Inflammatory macrophage treated with lipopolysaccharide for 1 hour (primary cell): ENCODE results near the gene LAMTOR4.
"Not testable (repeated sequence)": the region's sequence is repeated elsewhere in the genome, so short reads cannot be mapped to it uniquely, and the experiment has no call there.

ENCODE experiments used
- DNase-seq, 2 donors: peaks; one replicate each; pipeline ENCODE4 v3.0.0-alpha.2; 2020 to 2022

Gene LAMTOR4

GRCh38 chr7:100124301-100125230, 24.2 kb upstream of the LAMTOR4 start:
- no peak for DNase-seq

GRCh38 chr7:100126239-100126930, 22.3 kb upstream of the LAMTOR4 start:
- DNase-seq = no peak

DNA sequence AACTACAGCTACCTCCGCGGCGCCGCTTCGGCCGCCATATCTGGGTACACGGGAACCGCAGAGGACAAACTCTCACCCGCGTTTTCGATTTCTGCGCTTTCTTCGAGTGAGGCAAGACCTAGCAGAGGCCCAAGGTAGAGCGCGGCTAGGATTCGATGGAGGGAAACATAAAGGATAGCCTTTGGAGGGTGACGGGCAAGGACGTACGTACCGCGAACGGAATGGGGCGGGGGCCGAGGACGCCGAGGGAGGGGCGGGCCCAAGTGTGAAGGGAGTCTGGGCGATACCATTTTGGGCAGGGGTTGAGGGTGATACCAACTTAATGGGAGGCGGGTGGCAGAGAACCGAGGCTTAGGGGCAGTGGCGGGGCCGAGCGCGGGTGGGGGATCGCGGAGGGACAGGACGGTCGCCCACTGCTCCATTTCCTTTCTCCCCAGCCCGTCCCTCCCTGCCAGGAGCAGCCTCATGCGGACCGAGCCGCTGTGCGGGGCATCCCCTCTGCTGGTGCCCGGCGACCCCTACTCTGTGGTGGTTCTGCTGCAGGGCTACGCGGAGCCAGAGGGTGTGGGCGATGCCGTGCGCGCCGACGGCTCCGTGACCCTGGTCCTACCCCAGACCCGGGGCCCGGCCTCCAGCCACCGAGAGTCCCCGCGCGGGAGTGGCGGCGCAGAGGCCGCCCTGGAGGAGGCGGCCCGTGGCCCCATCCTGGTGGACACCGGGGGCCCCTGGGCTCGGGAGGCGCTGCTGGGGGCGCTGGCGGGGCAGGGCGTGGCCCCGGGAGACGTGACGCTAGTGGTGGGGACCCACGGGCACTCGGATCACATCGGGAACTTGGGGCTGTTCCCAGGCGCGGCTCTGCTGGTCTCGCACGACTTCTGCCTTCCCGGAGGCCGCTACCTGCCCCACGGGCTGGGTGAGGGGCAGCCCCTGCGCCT, 21.5 kb upstream of the LAMTOR4 start, which contains the start of gene MBLAC1:
MBLAC1 (plus strand) TSS at position 37 of the 935 bp plus-strand sequence; CDS start at position 466, 429 bp downstream.
- DNase-seq = peak; percentile 69 to 94

DNA sequence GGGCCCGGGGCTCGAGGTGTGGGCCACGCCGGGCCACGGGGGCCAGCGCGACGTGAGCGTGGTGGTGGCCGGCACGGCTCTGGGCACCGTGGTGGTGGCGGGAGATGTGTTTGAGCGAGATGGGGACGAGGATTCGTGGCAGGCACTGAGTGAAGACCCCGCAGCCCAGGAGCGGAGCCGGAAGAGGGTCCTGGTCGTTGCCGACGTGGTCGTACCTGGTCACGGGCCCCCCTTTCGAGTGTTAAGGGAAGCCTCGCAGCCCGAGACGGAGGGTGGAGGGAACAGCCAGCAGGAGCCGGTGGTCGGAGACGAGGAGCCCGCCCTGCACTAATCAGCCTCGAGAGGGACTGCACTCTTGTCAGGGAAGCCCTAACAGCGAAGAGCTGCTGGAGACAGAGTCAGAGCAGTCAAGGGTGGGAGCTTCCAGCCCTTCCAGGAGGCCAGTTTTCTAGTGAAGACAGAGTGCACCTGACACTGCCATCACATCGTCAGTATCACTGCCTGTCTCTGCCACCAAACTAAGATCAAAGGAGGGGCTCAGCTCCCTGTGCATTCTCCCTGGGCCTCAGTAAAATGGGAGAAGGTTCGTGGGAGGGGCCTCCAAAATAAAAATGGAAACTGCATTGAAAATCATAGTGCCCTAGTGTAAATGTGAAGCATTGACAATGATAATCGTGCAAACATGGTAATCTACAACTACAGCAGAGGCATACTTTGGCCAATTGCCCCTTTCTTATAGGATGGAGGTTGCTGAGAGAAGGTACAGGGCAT, 20.7 kb upstream of the LAMTOR4 start:
- no peak for DNase-seq

- no peak for DNase-seq
Observed at GRCh38 chr7:100128637-100128963, 20.1 kb upstream of the LAMTOR4 start.

- not testable (repeated sequence) for DNase-seq
Observed at GRCh38 chr7:100130220-100130607, 18.5 kb upstream of the LAMTOR4 start.

- peak in 1 of 2 donors; percentile 88 for DNase-seq
Observed at GRCh38 chr7:100130608-100131453, 17.9 kb upstream of the LAMTOR4 start.

- no peak for DNase-seq
Observed at GRCh38 chr7:100132126-100132525, 16.6 kb upstream of the LAMTOR4 start.

DNA sequence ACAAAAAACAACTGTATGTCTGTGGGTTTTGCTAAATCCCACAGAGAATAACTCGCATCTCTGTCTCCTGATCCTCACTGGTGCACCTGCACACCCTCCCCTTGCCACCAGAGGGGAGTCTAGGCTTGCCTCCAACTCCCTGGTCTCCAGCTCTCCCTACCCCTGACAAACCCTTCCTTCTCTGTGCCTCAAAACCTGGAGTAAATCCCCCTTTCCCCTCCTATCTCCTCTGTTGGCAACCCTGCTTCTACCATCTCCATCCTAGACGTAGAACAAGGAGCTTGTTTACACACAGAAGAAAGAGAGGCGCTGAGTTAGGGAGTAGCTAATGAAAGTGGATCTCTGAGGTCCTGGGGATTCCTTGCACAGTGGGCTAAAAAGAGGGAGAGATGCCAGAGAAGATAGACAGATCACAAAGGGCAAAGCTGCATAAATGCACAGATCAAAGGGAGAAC, 16.0 kb upstream of the LAMTOR4 start:
- peak; percentile 51 to 73 for DNase-seq

DNA sequence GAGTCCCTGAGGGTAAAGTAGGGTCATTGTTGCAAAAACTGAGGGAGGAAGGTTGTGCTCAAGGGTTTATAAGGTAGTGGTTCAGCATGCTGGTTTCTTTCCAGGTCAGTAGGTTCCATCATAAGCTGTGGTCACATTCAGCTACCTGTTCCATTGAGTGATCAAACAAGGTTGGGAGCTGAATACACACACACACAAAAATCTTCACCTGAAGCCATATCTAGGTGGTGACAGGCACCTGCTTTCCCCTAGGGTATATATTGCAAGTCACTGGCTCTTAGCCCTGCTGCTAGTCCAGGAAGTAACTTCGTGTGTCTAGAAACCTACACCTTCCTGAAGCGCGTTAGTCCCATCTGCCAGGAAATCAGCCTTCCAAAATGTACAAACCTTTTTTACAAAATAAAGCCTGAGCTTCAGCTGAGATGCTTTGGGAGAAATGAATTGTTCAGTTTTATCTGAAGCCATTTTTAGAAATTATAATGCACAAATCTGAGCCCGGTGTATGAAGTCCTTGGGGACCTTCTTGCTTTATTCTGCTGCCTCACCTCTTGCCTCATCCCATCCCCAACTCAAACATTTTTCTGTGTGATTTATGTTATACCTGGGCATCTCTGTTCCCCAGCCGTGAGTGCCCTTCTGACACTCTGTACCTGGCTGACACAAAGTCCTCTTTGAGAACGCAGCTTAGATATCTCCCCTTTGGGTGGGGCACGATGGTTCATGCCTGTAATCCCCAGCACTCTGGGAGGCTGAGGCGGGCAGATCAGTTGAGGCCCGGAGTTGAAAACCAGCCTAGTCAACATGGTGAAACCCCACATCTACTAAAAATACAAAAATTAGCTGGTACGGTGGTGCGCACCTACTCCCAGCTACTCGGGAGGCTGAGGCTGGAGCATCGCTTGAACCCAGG, 10.6 kb upstream of the LAMTOR4 start:
- DNase-seq = no peak

DNA sequence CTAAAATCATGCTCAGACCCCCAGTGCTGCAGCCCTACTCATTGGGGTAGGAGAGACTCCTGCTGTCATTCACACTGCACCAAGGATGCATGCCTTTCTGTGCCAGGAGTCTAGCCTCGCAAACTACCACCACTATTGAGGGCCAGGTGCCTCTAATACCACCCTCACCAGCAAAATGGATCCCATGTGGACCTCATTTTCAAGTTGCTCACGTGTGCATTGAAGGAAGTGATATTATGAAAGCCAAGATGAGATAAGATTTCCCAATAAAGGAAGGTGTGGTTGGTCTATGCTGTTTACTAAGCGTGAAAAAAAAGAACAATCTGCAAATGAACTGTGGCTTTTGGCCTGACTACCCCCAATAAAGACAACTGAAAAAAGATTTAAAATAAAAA, 7.2 kb upstream of the LAMTOR4 start:
- DNase-seq = no peak

- DNase-seq = no peak
Observed at GRCh38 chr7:100142461-100142860, 6.3 kb upstream of the LAMTOR4 start.

DNA sequence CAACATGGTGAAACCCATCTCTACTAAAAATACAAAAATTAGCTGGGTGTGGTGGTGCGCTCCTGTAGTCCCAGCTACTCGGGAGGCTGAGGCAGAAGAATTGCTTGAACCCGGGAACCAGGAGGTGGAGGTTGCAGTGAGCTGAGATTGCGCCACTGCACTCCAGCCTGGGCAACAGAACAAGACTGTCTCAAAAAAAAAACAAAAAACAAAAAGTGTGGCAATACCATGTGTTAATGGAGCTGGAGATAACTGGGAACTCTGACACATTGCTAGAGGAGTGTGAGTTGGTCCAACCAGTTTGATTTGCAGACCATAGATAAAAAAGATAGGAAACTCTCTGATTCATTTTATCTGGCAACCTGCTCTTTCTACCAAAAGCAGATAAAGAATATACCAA, 2.4 kb upstream of the LAMTOR4 start:
- not testable (repeated sequence) for DNase-seq

- DNase-seq = no peak
Observed at GRCh38 chr7:100147278-100147677, 1.4 kb upstream of the LAMTOR4 start.

DNA sequence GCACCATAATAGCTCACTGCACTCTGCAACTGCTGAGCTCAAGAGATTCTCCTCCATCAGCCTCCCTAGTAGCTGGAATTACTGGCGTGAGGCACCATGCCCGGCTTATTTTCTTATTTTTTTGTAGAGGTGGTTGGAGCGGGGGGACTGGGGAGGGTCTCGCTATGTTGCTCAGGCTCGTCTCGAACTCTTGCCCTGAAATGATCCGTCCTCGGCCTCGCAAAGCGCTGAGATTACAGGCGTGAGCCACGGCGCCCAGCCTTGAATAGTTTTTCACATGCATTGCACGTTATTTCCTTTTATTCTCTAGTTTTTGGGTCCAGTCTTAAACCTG, 526 bp upstream of the LAMTOR4 start:
- DNase-seq = no peak

DNA sequence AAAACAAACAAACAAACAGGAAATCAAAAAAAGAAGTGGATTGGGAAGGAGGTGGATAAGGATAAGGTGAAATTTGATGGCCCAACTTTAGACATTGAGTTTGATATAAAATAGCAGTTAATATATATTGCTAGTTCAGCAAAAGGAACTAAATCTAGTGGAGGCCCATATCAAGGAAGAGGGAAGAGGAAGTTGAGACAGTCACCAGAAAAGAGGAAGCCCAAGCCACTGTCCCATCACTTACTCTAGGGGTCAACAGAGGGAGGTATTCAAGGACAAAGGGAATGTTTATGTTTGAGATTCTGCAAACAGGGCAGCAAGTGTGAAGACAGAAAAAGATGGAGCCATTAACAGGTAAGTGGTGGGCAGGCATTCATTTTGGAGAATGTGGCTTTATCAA, 3.7 kb downstream of the LAMTOR4 start:
- DNase-seq = peak; percentile 69 to 74

DNA sequence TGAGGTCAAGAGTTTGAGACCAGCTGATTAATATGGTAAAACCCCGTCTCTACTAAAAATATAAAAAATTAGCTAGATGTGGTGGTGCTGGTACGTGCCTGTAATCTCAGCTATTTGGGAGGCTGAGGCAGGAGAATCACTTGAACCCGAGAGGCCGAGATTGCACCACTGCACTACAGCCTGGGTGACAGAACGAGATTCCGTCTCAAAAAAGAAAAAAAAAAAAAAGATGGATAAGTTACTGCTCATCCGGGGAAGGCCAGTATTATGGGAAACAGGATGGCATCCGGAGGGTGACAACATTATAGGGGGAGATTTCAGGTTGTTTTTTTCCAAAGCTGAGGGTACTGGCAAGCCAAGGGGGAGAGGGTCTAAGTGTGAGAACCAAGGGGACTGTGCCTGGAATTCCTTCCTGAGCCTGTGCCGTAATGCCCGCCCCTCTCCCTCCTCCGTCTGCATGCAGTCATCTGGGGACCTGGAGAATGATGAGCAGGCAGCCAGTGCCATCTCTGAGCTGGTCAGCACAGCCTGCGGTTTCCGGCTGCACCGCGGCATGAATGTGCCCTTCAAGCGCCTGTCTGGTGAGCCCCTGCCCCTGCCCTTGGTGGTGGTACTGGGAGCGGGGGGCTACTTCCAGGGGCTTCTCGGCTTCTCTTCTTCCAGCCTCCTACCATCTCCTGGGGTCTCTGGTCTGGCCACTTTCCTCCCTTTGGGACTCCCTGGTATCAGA, 4.4 kb downstream of the LAMTOR4 start:
- no peak for DNase-seq

DNA sequence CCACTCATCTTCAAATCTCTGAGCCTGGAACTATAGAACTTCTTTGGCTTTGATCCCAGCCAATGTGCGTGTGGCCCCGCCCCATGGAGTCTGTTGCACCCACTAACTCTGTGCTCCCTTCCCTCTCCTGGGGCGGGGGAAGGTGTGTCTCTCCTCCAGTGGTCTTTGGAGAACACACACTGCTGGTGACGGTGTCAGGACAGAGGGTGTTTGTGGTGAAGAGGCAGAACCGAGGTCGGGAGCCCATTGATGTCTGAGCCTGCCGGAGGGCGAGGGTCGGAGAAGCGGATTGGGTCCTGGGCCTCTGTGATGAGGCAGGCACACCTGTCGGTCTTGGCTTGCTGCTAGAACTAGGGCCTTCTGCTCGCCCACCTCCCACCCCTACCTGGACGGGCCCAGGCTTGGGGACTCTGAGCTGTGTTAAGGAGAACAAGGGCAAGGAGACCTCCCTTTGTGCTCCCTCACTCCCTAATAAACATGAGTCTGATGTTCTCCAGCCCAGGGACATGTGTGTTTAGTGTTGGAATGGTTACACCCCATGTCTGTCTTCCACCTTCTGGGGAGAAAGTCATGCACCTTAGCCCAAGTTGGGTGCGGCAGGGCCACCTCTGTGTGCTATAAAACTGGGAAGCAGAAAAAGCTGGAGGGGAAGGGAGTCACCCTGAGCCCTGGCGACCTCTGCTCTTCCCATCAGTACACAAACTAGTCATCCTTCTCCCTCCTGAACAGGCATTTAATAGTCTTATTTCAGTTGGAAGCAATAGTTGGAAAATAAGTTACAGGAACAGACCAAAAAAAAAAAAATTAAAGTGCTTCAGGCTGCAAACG, 5.2 kb downstream of the LAMTOR4 start:
- no peak for DNase-seq
